ENCODE data around the gene SORBS2. TPM values are rescaled to one million over a fixed set of nuclear protein-coding genes. Genes with fewer than 3 reads are reported as not detected.

SORBS2 gene
- total RNA-seq, 2 experiments from 2014 or later = not detected

DNA sequence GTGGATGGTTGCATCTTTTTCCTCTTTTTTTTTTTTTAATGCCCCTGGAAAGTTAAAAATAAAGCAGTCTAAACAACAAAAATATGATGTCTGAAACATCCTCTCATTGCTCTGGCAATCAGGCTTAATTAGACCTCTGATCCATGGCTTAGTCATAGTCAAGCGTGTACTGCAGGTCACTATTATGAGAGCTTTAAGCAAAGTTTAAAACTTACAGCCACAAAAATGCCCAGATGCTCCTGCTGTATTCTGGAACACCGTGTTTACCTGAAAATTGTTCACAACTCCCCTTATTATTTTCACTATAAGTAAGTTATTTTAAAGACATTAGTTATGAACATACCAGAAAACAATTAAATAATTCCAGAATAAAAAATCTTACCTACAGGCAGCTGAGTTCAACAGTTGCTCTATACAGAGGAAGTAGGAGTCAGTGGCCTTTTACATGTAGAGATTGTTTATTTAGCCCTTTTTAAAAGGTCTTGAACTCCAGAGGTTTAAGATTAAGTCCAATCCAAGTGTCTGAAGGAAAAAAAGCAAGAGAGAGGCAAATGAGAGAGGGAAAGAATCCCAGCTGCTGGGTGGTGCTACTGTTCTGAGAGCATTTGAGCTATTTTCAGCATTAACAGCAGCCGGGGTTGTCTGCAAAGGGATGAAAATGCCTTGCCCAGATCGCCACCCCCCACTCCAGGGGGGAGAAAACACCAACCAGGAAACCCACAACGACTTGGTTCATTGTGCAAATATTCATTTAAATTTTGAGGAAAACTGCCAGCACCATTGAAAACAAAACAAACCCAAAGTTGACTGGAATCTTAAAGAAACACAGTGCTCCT lies 36.9 kb downstream of the SORBS2 start:
- peaks cover 2% of the 10 kb centered on the region for H3K27me3 Mint-ChIP-seq (ENCODE audit: low read depth)

DNA sequence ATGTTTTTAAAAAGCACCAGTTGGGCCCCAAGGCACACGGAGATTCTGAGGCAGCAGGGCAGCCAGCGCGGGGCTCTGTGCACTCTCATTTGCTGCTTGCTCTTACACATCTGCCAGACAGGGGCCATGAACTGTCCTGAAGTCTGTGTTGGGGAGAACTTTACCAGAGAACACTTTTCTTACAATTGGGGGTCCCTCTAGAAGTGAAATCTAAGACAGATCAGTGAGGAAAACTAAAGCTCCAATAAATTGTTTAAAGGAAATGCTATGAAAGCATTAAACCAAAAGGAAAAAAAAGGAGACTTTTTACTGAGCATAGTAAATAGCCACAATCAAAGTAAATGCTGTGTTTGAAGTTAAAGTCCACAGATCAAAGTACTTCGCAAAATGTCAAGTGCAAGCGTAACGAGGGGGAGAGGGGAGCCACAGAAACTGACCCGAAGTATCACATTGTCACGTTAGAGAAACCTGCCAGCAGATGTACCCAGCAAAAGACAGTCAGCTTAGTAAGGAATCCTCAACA lies 37.8 kb downstream of the SORBS2 start:
- CTCF ChIA-PET = no interaction called here
- Mint-ChIP-seq H3K36me3 (ENCODE audit: low read depth) (no peaks in the 10 kb centered on the region), H3K27ac (no peak overlapping the region), H3K27me3 (ENCODE audit: low read depth) (peaks cover 2% of the 10 kb centered on the region), H3K4me3 (no peak overlapping the region), H3K4me1 (ENCODE audit: low read depth) (no peaks in the 10 kb centered on the region), H3K9me3 (ENCODE audit: insufficient read depth) (no peaks in the 10 kb centered on the region)
- POLR2A ChIA-PET = interaction anchor here (0.6 kb wide), 1 partner anchor 59 kb away, joined by 3 read pairs; no protein-coding TSS in a partner anchor
- no peak for ATAC-seq
- no peak for DNase-seq

More for the DNA sequence above, 36.9 kb downstream of the SORBS2 start:
- Mint-ChIP-seq H3K36me3 (ENCODE audit: low read depth) (no peaks in the 10 kb centered on the region), H3K27ac (no peak overlapping the region), H3K4me3 (no peak overlapping the region), H3K4me1 (ENCODE audit: low read depth) (no peaks in the 10 kb centered on the region), H3K9me3 (ENCODE audit: insufficient read depth) (no peaks in the 10 kb centered on the region)
- DNase-seq = no peak
- ChIA-PET POLR2A (no interaction called here), CTCF (no interaction called here)
- no peak for ATAC-seq

DNA sequence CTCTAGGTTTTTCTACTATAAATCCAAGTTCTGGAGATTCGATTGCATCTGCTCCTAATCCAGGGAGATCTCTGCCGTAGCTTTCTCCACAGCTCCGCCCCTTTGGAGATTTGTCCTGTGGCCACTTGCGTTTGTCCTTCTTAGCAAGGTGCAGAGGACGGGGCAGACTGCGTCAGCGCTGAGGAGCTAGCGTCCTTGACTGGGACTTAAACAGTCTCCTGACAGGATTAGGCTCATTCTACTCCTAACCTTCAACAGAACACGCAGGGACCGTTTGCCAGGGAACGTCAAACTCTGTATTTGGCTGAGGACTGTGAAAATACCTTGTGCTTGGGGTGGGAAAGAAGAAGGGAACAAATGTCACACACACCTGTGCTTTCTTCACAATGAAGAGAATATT lies 38.6 kb downstream of the SORBS2 start:
- H3K27ac Mint-ChIP-seq = no peak overlapping the region
- H3K36me3 Mint-ChIP-seq (ENCODE audit: low read depth) = no peaks in the 10 kb centered on the region
- DNase-seq (no peak), ATAC-seq (no peak)
- no peak overlapping the region for H3K4me3 Mint-ChIP-seq
- CTCF ChIA-PET = no interaction called here
- H3K27me3 Mint-ChIP-seq (ENCODE audit: low read depth) = peaks cover 2% of the 10 kb centered on the region
- POLR2A ChIA-PET = no interaction called here
- H3K4me1 Mint-ChIP-seq (ENCODE audit: low read depth) = no peaks in the 10 kb centered on the region
- H3K9me3 Mint-ChIP-seq (ENCODE audit: insufficient read depth) = no peaks in the 10 kb centered on the region

DNA sequence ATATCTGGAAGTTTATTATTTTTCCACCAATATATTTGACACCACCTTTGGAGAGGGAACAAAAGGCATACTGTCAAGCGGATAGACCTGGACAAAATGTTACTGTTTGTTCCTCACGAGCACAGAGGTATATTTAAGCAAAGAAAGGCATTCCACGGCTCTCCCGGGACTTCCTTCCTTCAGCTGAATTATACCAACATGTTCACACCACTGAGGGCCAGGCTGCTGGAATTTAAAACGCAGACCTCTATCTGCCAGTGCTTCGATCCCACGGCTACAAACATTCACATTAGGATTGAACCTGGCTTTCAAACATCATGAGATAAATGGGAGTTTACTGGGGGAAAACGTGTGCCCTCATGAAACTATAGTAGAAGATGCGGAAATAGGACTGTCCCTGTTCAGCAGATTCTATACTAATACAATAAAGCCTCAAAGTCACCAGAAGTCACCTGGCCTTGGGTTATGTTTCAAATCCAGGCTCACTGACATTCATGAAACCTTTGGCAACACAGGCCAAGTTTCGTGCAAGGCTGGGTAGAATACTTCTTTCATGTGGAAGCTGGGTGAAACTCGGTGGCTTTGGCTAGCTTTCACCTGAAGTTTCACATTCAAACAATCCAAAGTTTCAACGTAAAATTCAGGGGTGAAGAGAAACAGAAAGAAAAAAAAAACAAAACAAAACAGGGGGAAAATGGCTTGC lies 39.5 kb downstream of the SORBS2 start:
- Mint-ChIP-seq H3K4me3 (no peak overlapping the region), H3K27ac (no peak overlapping the region), H3K9me3 (ENCODE audit: insufficient read depth) (no peaks in the 10 kb centered on the region), H3K27me3 (ENCODE audit: low read depth) (peaks cover 2% of the 10 kb centered on the region), H3K36me3 (ENCODE audit: low read depth) (no peaks in the 10 kb centered on the region), H3K4me1 (ENCODE audit: low read depth) (no peaks in the 10 kb centered on the region)
- ChIA-PET POLR2A (no interaction called here), CTCF (no interaction called here)
- ATAC-seq (no peak), DNase-seq (no peak)

DNA sequence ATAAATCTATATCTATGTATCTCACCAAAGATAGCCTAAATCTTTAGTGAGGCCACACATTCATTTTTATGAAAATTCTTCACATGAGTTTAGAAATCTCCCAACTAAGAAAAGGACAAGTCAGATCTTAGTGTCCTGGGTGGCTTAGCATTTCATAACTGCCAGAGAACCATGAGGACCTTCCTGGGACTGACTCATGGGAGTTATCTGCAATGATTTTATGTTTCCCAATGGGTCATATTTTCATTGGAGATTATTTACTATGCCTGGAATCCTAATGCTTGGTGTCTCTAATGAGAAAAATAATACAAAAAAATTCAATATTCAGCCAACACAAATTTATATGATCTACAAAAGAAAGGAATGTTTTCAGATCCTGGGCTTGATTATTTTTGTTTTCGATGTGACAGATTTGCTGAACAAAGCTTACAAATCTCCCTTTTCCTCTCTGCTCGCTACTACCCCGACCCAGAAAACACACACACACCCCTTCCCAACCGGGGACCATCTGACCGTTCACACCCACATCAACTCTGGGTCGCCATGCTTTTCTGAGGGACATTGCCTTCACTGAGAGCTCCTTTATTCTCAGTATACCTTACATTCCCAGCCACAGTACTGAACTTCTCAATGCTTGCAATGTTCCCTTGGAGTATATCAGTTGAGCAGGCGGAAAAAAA lies 40.1 kb downstream of the SORBS2 start:
- Mint-ChIP-seq H3K36me3 (ENCODE audit: low read depth) (no peaks in the 10 kb centered on the region), H3K4me3 (no peak overlapping the region), H3K27me3 (ENCODE audit: low read depth) (peaks cover 2% of the 10 kb centered on the region), H3K9me3 (ENCODE audit: insufficient read depth) (no peaks in the 10 kb centered on the region), H3K4me1 (ENCODE audit: low read depth) (no peaks in the 10 kb centered on the region), H3K27ac (no peak overlapping the region)
- POLR2A ChIA-PET = no interaction called here
- DNase-seq (no peak), ATAC-seq (no peak)
- CTCF ChIA-PET = no interaction called here

DNA sequence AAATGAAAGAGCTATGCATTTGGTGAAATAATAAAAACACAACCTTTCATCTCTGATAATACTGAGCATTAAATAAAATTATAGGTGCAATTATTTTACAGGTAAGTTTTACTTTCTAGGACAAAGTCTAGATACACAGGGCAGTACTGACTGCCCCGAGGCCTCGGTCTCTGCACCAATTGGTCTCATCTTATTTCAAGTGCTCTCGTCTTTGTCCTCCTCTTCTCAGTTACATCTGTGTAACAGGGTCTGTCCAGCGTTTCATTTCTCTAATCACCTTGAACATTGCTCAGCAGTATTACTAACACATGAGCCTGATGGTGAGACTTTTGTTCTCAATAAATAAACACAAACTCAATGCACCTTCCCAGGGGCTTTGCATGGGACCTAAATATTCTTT lies 44.5 kb downstream of the SORBS2 start:
- H3K9me3 Mint-ChIP-seq (ENCODE audit: insufficient read depth) = no peaks in the 10 kb centered on the region
- no peaks in the 10 kb centered on the region for H3K27me3 Mint-ChIP-seq (ENCODE audit: low read depth)
- ChIA-PET CTCF (no interaction called here), POLR2A (no interaction called here)
- H3K27ac Mint-ChIP-seq = no peak overlapping the region
- ATAC-seq (no peak), DNase-seq (no peak)
- no peaks in the 10 kb centered on the region for H3K4me1 Mint-ChIP-seq (ENCODE audit: low read depth)
- H3K4me3 Mint-ChIP-seq = no peak overlapping the region
- H3K36me3 Mint-ChIP-seq (ENCODE audit: low read depth) = no peaks in the 10 kb centered on the region

DNA sequence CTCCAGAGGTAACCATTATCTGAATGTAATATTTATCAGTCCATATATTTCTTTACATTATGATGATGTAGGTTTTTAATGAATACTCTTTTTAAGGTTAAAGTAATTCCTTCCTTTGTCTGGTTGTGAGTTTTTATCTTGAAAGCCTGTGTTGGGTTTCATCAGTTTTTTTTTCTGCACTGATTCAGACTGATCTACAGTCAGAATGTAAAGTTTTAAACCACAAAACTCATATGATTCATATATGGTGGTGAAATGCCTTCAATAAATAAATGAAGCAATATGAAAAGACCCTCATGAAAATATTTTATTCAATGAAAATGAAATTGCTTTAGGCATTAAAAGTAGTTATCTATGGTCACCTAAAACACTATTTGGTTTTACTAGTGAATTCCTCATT lies 47.1 kb downstream of the SORBS2 start:
- ATAC-seq = no peak
- no peak for DNase-seq
- Mint-ChIP-seq H3K27ac (no peak overlapping the region), H3K27me3 (ENCODE audit: low read depth) (no peaks in the 10 kb centered on the region), H3K4me3 (no peak overlapping the region), H3K4me1 (ENCODE audit: low read depth) (no peaks in the 10 kb centered on the region), H3K36me3 (ENCODE audit: low read depth) (no peaks in the 10 kb centered on the region), H3K9me3 (ENCODE audit: insufficient read depth) (no peaks in the 10 kb centered on the region)
- ChIA-PET POLR2A (no interaction called here), CTCF (no interaction called here)

DNA sequence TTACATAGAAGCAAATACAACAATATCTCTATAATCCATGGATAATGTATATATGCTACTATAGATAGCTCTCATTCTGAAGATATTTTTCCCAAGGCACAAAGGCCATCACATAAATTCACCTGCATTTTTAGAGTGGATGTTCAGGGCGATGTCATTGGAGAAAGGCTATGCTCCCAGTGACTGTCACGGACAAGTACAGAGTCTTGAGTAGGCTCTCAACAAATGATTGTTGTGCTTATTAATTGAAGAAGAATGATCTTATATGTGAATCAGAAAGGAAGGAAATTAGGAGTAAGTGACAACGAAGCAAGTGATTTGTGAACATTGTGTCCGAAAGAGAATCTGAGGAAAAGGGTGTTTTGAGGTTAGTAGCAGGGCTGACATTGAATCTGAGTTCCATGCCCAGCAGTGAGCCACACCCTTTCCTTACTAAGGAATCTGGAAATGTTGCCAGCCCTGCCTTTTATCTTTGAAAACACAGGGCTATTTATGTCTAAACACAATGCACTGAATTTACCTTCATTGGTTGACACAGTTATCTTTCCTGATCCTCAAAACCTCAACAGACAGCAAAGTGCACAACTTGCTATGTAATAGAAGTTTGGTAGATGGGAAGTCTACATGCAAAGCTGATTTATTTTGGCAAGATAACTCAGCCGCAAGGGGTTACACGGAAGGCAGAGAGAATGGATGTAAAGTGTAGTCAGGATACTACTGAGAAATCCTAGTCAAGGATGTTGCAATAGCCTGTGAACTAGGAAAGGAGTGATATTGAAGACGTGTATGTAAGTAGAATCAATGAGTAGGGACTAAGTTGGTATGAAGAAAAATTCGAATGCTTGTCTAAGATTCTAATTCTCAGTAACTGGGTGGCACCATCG lies 50.4 kb downstream of the SORBS2 start:
- no peak overlapping the region for H3K27ac Mint-ChIP-seq
- no peak overlapping the region for H3K4me3 Mint-ChIP-seq
- ATAC-seq (no peak), DNase-seq (no peak)
- ChIA-PET POLR2A (no interaction called here), CTCF (no interaction called here)
- H3K27me3 Mint-ChIP-seq (ENCODE audit: low read depth) = no peaks in the 10 kb centered on the region
- no peaks in the 10 kb centered on the region for H3K9me3 Mint-ChIP-seq (ENCODE audit: insufficient read depth)
- no peaks in the 10 kb centered on the region for H3K4me1 Mint-ChIP-seq (ENCODE audit: low read depth)
- H3K36me3 Mint-ChIP-seq (ENCODE audit: low read depth) = no peaks in the 10 kb centered on the region

DNA sequence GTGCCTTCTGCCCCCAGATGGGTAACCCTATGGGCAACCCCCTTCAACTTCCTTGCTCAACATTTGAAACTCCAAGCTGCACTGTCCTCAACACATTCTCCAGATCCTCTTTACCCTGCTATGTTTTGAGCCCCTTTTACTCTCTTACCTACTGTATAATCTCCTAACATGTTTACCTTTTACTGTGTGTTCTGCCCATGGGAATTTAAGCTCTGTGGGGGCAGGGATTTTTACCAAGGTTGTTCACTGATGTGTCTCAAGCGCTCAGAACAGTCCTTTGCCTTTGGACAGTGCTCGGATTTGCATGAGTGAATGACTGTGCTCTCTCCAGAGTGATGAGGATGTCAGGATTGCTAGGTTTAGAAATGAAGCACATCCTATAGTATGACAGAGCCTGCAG lies 53.2 kb downstream of the SORBS2 start:
- H3K9me3 Mint-ChIP-seq (ENCODE audit: insufficient read depth) = no peaks in the 10 kb centered on the region
- H3K36me3 Mint-ChIP-seq (ENCODE audit: low read depth) = no peaks in the 10 kb centered on the region
- H3K4me3 Mint-ChIP-seq = no peak overlapping the region
- ATAC-seq (no peak), DNase-seq (no peak)
- H3K4me1 Mint-ChIP-seq (ENCODE audit: low read depth) = no peaks in the 10 kb centered on the region
- POLR2A ChIA-PET = no interaction called here
- H3K27me3 Mint-ChIP-seq (ENCODE audit: low read depth) = no peaks in the 10 kb centered on the region
- CTCF ChIA-PET = no interaction called here
- H3K27ac Mint-ChIP-seq = no peak overlapping the region

DNA sequence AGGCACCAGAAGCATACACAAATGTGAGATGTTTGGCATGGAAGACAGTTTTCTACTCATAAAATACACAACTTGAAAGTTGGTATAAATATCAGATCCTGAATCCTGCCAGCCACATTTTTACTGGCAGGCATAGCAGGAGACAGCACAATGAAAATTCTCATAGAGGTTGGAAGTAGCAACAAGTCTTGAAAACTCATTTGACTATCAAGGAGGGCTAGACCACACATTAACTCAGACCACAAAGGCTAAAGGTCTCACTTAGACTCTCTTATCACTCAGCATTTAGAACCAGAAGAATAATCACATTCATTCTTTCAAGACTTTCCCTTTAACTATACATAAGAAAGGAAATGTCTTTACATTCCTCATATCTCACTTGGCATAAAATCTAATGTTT lies 56.5 kb downstream of the SORBS2 start:
- no peak for ATAC-seq
- Mint-ChIP-seq H3K36me3 (ENCODE audit: low read depth) (no peaks in the 10 kb centered on the region), H3K9me3 (ENCODE audit: insufficient read depth) (no peaks in the 10 kb centered on the region), H3K4me1 (ENCODE audit: low read depth) (no peaks in the 10 kb centered on the region), H3K27me3 (ENCODE audit: low read depth) (no peaks in the 10 kb centered on the region), H3K4me3 (no peak overlapping the region), H3K27ac (no peak overlapping the region)
- DNase-seq = no peak
- POLR2A ChIA-PET = no interaction called here
- CTCF ChIA-PET = no interaction called here

DNA sequence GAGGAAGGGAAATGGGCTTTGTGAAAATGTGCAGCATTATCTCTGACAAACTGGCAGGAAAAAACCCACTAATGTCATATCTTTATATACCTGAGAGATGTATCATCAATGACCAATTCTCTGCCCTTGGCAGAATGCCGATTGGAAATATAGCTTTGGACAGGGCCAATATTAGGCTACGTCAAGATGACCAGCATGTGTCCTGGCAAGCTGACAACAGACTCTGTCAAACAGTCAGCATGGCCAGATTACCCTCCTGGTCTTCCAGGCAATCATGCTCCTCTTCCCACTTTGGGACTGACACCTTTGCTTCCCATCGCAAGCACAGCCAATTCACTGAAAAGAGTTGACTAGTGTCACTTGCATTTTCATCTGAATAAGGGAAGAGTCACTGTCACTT lies 57.0 kb downstream of the SORBS2 start:
- H3K4me1 Mint-ChIP-seq (ENCODE audit: low read depth) = no peaks in the 10 kb centered on the region
- H3K9me3 Mint-ChIP-seq (ENCODE audit: insufficient read depth) = no peaks in the 10 kb centered on the region
- ChIA-PET CTCF (no interaction called here), POLR2A (no interaction called here)
- H3K4me3 Mint-ChIP-seq = no peak overlapping the region
- DNase-seq = no peak
- no peaks in the 10 kb centered on the region for H3K27me3 Mint-ChIP-seq (ENCODE audit: low read depth)
- no peak overlapping the region for H3K27ac Mint-ChIP-seq
- no peaks in the 10 kb centered on the region for H3K36me3 Mint-ChIP-seq (ENCODE audit: low read depth)
- no peak for ATAC-seq

All from activated CD8-positive, alpha-beta T cell treated with anti-CD3 and anti-CD28 coated beads, Interleukin-2, amount 10 ng/mL, durations not matched to agents 7 days and 5 days (primary cell).